ACC112 (cell line): ENCODE data around the gene CFAP97D2.
"Not testable (repeated sequence)": the region's sequence is repeated elsewhere in the genome, so short reads cannot be mapped to it uniquely, and the experiment has no call there.

ENCODE experiments used
- H2AFZ ChIP-seq: fragments of 200-600 bp; sonication (generic); one replicate; pipeline ENCODE4 v1.6.0; 2017; ENCODE audit warnings: antibody characterized with exemption, low read length; ENCODE audit not compliant: unreplicated experiment
- H3K27ac ChIP-seq: fragments of 200-600 bp; sonication (generic); 2 replicates; pipeline ENCODE4 v1.5.1; 2014; ENCODE audit warnings: low read depth, mild to moderate bottlenecking, antibody characterized with exemption, low read length, moderate library complexity
- H3K27me3 ChIP-seq: fragments of 200-600 bp; sonication (generic); 2 replicates; pipeline ENCODE4 v1.6.1; 2014; ENCODE audit warnings: mild to moderate bottlenecking, antibody characterized with exemption, low read length, moderate library complexity, mixed read lengths; ENCODE audit not compliant: insufficient read depth
- H3K36me3 ChIP-seq: fragments of 200-600 bp; sonication (generic); 2 replicates; pipeline ENCODE4 v1.6.1; 2016; ENCODE audit warnings: mild to moderate bottlenecking, antibody characterized with exemption, low read length, moderate library complexity, mixed read lengths; ENCODE audit not compliant: insufficient read depth
- H3K4me1 ChIP-seq: fragments of 200-600 bp; sonication (generic); one replicate; pipeline ENCODE4 v1.6.1; 2016; ENCODE audit warnings: low read length, mixed read lengths; ENCODE audit not compliant: insufficient read depth, unreplicated experiment, control insufficient read depth
- H3K4me3 ChIP-seq: fragments of 200-600 bp; sonication (generic); 2 replicates; pipeline ENCODE4 v1.5.1; 2014; ENCODE audit warnings: mild to moderate bottlenecking, low read depth, low read length
- H3K79me2 ChIP-seq: fragments of 200-600 bp; sonication (generic); one replicate; pipeline ENCODE4 v1.6.0; 2016; ENCODE audit warnings: low read length; ENCODE audit not compliant: control insufficient read depth, unreplicated experiment, insufficient read depth

Gene CFAP97D2

GRCh38 chr13:114144606-114145244 lies 34.3 kb upstream of the CFAP97D2 start:
- H3K27ac ChIP-seq = no peak overlapping the region

GRCh38 chr13:114145256-114145655 lies 33.8 kb upstream of the CFAP97D2 start:
- no peak overlapping the region for H2AFZ ChIP-seq
- no peaks in the 10 kb centered on the region for H3K79me2 ChIP-seq
- H3K27ac ChIP-seq = no peak overlapping the region
- H3K4me3 ChIP-seq = no peak overlapping the region
- H3K4me1 ChIP-seq = no peaks in the 10 kb centered on the region
- no peaks in the 10 kb centered on the region for H3K36me3 ChIP-seq
- H3K27me3 ChIP-seq = no peaks in the 10 kb centered on the region

More at GRCh38 chr13:114144606-114145244, 34.3 kb upstream of the CFAP97D2 start:
- no peaks in the 10 kb centered on the region for H3K4me1 ChIP-seq
- H3K79me2 ChIP-seq = no peaks in the 10 kb centered on the region
- no peaks in the 10 kb centered on the region for H3K36me3 ChIP-seq
- no peak overlapping the region for H2AFZ ChIP-seq
- H3K4me3 ChIP-seq = no peak overlapping the region
- no peaks in the 10 kb centered on the region for H3K27me3 ChIP-seq

- no peak overlapping the region for H3K27ac ChIP-seq
- H3K36me3 ChIP-seq = no peaks in the 10 kb centered on the region
- no peaks in the 10 kb centered on the region for H3K79me2 ChIP-seq
- H3K27me3 ChIP-seq = no peaks in the 10 kb centered on the region
- no peak overlapping the region for H3K4me3 ChIP-seq
- no peaks in the 10 kb centered on the region for H3K4me1 ChIP-seq
- no peak overlapping the region for H2AFZ ChIP-seq
Observed at GRCh38 chr13:114145722-114146121, 33.3 kb upstream of the CFAP97D2 start.

GRCh38 chr13:114146173-114146572 lies 32.9 kb upstream of the CFAP97D2 start:
- Histone ChIP-seq H3K27me3 (no peaks in the 10 kb centered on the region), H3K4me3 (no peak overlapping the region), H3K36me3 (no peaks in the 10 kb centered on the region), H3K4me1 (no peaks in the 10 kb centered on the region), H2AFZ (no peak overlapping the region), H3K79me2 (no peaks in the 10 kb centered on the region), H3K27ac (no peak overlapping the region)

GRCh38 chr13:114146629-114147028 lies 32.4 kb upstream of the CFAP97D2 start:
- Histone ChIP-seq H3K27ac (no peak overlapping the region), H3K36me3 (no peaks in the 10 kb centered on the region), H3K4me1 (no peaks in the 10 kb centered on the region), H3K27me3 (no peaks in the 10 kb centered on the region), H3K4me3 (no peak overlapping the region), H3K79me2 (no peaks in the 10 kb centered on the region), H2AFZ (no peak overlapping the region)

- Histone ChIP-seq H3K4me3 (no peak overlapping the region), H3K79me2 (no peaks in the 10 kb centered on the region), H2AFZ (no peak overlapping the region), H3K27ac (no peak overlapping the region), H3K4me1 (no peaks in the 10 kb centered on the region), H3K27me3 (no peaks in the 10 kb centered on the region), H3K36me3 (no peaks in the 10 kb centered on the region)
Observed at GRCh38 chr13:114147803-114148520, 31.1 kb upstream of the CFAP97D2 start.

- Histone ChIP-seq H3K4me3 (no peak overlapping the region), H3K79me2 (no peaks in the 10 kb centered on the region), H3K27me3 (no peaks in the 10 kb centered on the region), H3K4me1 (no peaks in the 10 kb centered on the region), H3K36me3 (no peaks in the 10 kb centered on the region), H3K27ac (no peak overlapping the region), H2AFZ (no peak overlapping the region)
Observed at GRCh38 chr13:114148521-114148855, 30.6 kb upstream of the CFAP97D2 start.

GRCh38 chr13:114148886-114149285 lies 30.2 kb upstream of the CFAP97D2 start:
- H2AFZ ChIP-seq, H3K4me3 ChIP-seq: not testable (repeated sequence)

GRCh38 chr13:114149774-114150740 lies 29.0 kb upstream of the CFAP97D2 start:
- Histone ChIP-seq H3K36me3 (no peaks in the 10 kb centered on the region), H3K27me3 (peaks cover 3% of the 10 kb centered on the region; the same call in 1 of the 2 replicates), H2AFZ (no peak overlapping the region), H3K4me1 (no peaks in the 10 kb centered on the region), H3K27ac (no peak overlapping the region), H3K79me2 (no peaks in the 10 kb centered on the region), H3K4me3 (no peak overlapping the region)

More at GRCh38 chr13:114148886-114149285, 30.2 kb upstream of the CFAP97D2 start:
- not testable (repeated sequence) for H3K4me1 ChIP-seq, H3K27ac ChIP-seq, H3K79me2 ChIP-seq, H3K27me3 ChIP-seq, H3K36me3 ChIP-seq

- Histone ChIP-seq H3K36me3 (no peaks in the 10 kb centered on the region), H2AFZ (no peak overlapping the region), H3K27ac (no peak overlapping the region), H3K79me2 (no peaks in the 10 kb centered on the region), H3K4me1 (no peaks in the 10 kb centered on the region), H3K4me3 (no peak overlapping the region), H3K27me3 (peaks cover 3% of the 10 kb centered on the region; the same call in 1 of the 2 replicates)
Observed at GRCh38 chr13:114151031-114151430, 28.0 kb upstream of the CFAP97D2 start.
